ENCODE results near the gene ANAPC7.

DNA sequence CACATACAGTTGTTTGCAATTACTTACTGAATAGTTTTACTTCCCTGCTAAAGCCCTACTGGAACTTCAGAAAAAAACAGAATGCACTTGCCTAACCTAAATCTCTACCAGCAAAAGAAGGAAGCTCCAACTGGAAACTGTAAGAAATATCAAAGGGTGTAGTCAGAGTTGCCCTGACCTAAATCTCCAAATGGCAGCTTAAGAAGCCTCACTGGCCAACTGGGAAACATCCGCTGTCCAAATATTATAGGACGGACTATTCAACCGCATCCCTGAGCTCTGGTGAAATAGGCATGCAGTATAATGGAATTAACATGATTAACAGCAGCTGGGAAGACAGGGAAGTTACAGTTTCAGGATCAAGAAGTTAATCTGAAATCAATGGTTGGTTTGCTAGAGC lies 24.3 kb downstream of the ANAPC7 start:
- TF ChIP-seq, protein P1, sequence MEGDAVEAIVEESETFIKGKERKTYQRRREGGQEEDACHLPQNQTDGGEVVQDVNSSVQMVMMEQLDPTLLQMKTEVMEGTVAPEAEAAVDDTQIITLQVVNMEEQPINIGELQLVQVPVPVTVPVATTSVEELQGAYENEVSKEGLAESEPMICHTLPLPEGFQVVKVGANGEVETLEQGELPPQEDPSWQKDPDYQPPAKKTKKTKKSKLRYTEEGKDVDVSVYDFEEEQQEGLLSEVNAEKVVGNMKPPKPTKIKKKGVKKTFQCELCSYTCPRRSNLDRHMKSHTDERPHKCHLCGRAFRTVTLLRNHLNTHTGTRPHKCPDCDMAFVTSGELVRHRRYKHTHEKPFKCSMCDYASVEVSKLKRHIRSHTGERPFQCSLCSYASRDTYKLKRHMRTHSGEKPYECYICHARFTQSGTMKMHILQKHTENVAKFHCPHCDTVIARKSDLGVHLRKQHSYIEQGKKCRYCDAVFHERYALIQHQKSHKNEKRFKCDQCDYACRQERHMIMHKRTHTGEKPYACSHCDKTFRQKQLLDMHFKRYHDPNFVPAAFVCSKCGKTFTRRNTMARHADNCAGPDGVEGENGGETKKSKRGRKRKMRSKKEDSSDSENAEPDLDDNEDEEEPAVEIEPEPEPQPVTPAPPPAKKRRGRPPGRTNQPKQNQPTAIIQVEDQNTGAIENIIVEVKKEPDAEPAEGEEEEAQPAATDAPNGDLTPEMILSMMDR (IDR thresholded peaks at IDR 0.05), result no peak
- TF ChIP-seq POLR2A (IDR thresholded peaks at IDR 0.05), result no peak
- TF ChIP-seq POLR2AphosphoS5 (IDR thresholded peaks at IDR 0.05), result no peak
